ENCODE data around the gene SLCO2A1. TPM values are rescaled to one million over a fixed set of nuclear protein-coding genes. Genes with fewer than 3 reads are reported as not detected.

Gene SLCO2A1
- polyA plus RNA-seq, 1 donor (not counting 4 experiments of a cell fraction or from before 2014, with no cell fraction given), result 0.80 TPM

GRCh38 chr3:133943031-133943535 is 86.6 kb downstream of the SLCO2A1 start:
- Histone ChIP-seq H3K9me1 (ENCODE audit: control insufficient read depth, extremely low read depth, insufficient read depth, low read length) (no peaks in the 10 kb centered on the region), H3K9ac (ENCODE audit: control insufficient read depth, extremely low read depth, insufficient read depth, low read length) (no peak overlapping the region), H3K27me3 (ENCODE audit: control insufficient read depth, extremely low read depth, insufficient read depth, low read length) (peaks cover 73% of the 10 kb centered on the region), H3K36me3 (ENCODE audit: control insufficient read depth in 2 of 2, extremely low read depth in 1 of 2, insufficient read depth in 2 of 2, low read length in 2 of 2) (no peaks in the 10 kb centered on the region), H4K20me1 (ENCODE audit: control insufficient read depth, extremely low read depth, insufficient read depth, low read length) (peaks cover 14% of the 10 kb centered on the region), H3K4me1 (ENCODE audit: control insufficient read depth, extremely low read depth, insufficient read depth, low read length) (peaks cover 32% of the 10 kb centered on the region), H2AFZ (ENCODE audit: control insufficient read depth, low read length) (no peak overlapping the region), H3K9me3 (ENCODE audit: control insufficient read depth, low read depth, low read length) (no peaks in the 10 kb centered on the region), H3K79me2 (ENCODE audit: control insufficient read depth, insufficient read depth, low read length) (no peaks in the 10 kb centered on the region), H3K4me3 (ENCODE audit: control insufficient read depth in 2 of 3, extremely low read depth in 1 of 3, insufficient read depth in 2 of 3, low read depth in 1 of 3, low read length in 3 of 3) (no peak overlapping the region), H3K27ac (ENCODE audit: control insufficient read depth, insufficient read depth, low read length) (no peak overlapping the region), H3K4me2 (ENCODE audit: control insufficient read depth, extremely low read depth, insufficient read depth, low read depth, low read length) (no peak overlapping the region)
- FAIRE-seq (peak; percentile 32), DNase-seq (ENCODE audit: low read depth, low spot score) (no peak)
- TF ChIP-seq CTCF (optimal IDR thresholded peaks at IDR 0.05 in 1 of 3, IDR thresholded peaks at IDR 0.05 in 1 of 3, conservative IDR thresholded peaks at IDR 0.05 in 1 of 3; ENCODE audit: extremely low read depth in 1 of 3, insufficient read depth in 2 of 3, low read length in 3 of 3) (no peak), EZH2 (IDR thresholded peaks at IDR 0.05; ENCODE audit: low read length) (no peak)
- dilution Hi-C loops (cut with MboI; ENCODE audit: extremely low pct_ligation_motif_present, low sequenced_read_pairs), result no loop called here

- Histone ChIP-seq H3K27me3 (ENCODE audit: control insufficient read depth, extremely low read depth, insufficient read depth, low read length) (peaks cover 74% of the 10 kb centered on the region), H2AFZ (ENCODE audit: control insufficient read depth, low read length) (no peak overlapping the region), H3K4me3 (ENCODE audit: control insufficient read depth in 2 of 3, extremely low read depth in 1 of 3, insufficient read depth in 2 of 3, low read depth in 1 of 3, low read length in 3 of 3) (no peak overlapping the region), H4K20me1 (ENCODE audit: control insufficient read depth, extremely low read depth, insufficient read depth, low read length) (peaks cover 14% of the 10 kb centered on the region), H3K4me2 (ENCODE audit: control insufficient read depth, extremely low read depth, insufficient read depth, low read depth, low read length) (no peak overlapping the region), H3K36me3 (ENCODE audit: control insufficient read depth in 2 of 2, extremely low read depth in 1 of 2, insufficient read depth in 2 of 2, low read length in 2 of 2) (no peaks in the 10 kb centered on the region), H3K9me1 (ENCODE audit: control insufficient read depth, extremely low read depth, insufficient read depth, low read length) (no peaks in the 10 kb centered on the region), H3K9ac (ENCODE audit: control insufficient read depth, extremely low read depth, insufficient read depth, low read length) (no peak overlapping the region), H3K27ac (ENCODE audit: control insufficient read depth, insufficient read depth, low read length) (no peak overlapping the region), H3K79me2 (ENCODE audit: control insufficient read depth, insufficient read depth, low read length) (no peaks in the 10 kb centered on the region), H3K4me1 (ENCODE audit: control insufficient read depth, extremely low read depth, insufficient read depth, low read length) (peaks cover 32% of the 10 kb centered on the region), H3K9me3 (ENCODE audit: control insufficient read depth, low read depth, low read length) (no peaks in the 10 kb centered on the region)
- dilution Hi-C loops (cut with MboI; ENCODE audit: extremely low pct_ligation_motif_present, low sequenced_read_pairs), result no loop called here
- no peak for TF ChIP-seq EZH2 (IDR thresholded peaks at IDR 0.05; ENCODE audit: low read length)
- no peak for TF ChIP-seq CTCF (optimal IDR thresholded peaks at IDR 0.05 in 1 of 3, IDR thresholded peaks at IDR 0.05 in 1 of 3, conservative IDR thresholded peaks at IDR 0.05 in 1 of 3; ENCODE audit: extremely low read depth in 1 of 3, insufficient read depth in 2 of 3, low read length in 3 of 3)
- FAIRE-seq, result no peak
- DNase-seq (ENCODE audit: low read depth, low spot score), result no peak
Observed at GRCh38 chr3:133941415-133941821, 88.3 kb downstream of the SLCO2A1 start.

All from keratinocyte (primary cell).